ENCODE results near the gene SLC30A7.
"Not testable (repeated sequence)": the region's sequence is repeated elsewhere in the genome, so short reads cannot be mapped to it uniquely, and the experiment has no call there.

The SLC30A7 gene

GRCh38 chr1:100891380-100891779 lies 4.5 kb upstream of the SLC30A7 start:
- no peak for DNase-seq (ENCODE audit: low spot score)

GRCh38 chr1:100892554-100892953 lies 3.3 kb upstream of the SLC30A7 start:
- no peak for DNase-seq (ENCODE audit: low spot score)

GRCh38 chr1:100893718-100894117 lies 2.2 kb upstream of the SLC30A7 start:
- no peak for DNase-seq (ENCODE audit: low spot score)

DNA sequence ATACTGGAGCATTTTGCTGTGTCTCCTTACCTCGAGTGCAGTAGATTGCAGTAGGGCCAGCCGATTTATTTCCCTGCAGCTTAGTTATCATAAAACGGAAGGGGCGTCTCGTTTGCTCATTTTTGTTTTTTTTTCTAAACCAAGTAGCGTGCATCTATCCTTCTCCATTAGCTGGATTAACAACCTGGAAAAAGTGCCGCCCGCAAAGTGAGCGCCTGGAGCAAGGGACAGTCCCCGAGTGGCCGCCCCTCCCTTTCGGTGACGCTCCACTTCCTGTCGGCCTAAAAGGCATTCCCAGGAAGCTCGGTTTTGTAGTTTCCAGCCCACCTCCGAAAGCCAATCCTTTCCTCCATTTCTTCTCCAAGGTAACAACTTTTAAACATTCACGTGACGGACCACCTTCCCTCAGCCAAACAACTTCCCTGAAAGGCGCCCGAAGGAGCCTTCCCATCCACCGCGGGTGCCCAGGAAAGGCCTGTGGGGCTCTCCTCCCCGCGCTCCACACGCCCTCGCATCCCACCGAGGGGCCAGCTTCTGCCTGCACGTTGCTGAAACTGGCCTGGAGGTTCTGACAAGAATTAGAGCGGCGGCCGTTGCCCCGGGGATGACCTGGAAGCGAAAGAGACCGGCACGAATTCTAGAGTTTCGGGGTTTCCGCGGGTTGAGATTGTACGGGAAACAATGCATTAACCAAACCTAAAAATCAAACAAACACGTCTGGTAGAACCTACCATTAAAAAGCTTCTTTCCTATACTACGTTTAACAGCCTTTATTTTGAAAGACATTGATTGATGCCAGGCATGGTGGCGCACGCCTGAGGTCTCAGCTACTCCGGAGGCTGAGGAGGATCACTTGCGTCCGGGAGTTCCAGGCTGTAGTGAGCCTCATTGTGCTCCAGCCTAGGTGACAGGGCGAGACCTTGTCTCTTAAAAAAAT lies 1.0 kb upstream of the SLC30A7 start, which contains the start of gene EXTL2:
Gene EXTL2 (minus strand): TSS at position 240 of the 937 bp plus-strand sequence. CDS start 6,085 bp downstream, outside the sequence.
- peak; percentile 71 for DNase-seq (ENCODE audit: low spot score)

GRCh38 chr1:100896481-100896982 lies 642 bp downstream of the SLC30A7 start:
- peak; percentile 48 for DNase-seq (ENCODE audit: low spot score)

- DNase-seq (ENCODE audit: low spot score): no peak
Observed at GRCh38 chr1:100902365-100902764, 6.5 kb downstream of the SLC30A7 start.

DNA sequence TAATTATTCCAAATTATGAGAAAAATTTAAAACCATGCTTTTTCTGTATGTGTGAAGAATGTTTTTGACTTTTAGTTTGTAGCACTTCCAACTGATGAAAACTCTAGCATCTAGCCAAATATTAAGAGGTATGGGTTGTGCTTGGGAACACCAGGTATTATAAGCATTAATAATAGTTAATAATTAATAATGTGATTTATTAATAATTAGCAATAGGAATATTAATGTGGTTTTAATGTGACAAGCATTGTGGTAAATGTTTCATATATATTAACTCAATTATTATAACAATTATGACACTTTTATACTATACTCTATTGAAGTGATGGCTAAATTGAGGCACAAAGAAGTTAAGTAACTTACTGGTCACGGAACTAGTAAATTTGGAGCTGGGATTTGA lies 7.9 kb downstream of the SLC30A7 start:
- no peak for DNase-seq (ENCODE audit: low spot score)

- no peak for DNase-seq (ENCODE audit: low spot score)
Observed at GRCh38 chr1:100904528-100904927, 8.6 kb downstream of the SLC30A7 start.

DNA sequence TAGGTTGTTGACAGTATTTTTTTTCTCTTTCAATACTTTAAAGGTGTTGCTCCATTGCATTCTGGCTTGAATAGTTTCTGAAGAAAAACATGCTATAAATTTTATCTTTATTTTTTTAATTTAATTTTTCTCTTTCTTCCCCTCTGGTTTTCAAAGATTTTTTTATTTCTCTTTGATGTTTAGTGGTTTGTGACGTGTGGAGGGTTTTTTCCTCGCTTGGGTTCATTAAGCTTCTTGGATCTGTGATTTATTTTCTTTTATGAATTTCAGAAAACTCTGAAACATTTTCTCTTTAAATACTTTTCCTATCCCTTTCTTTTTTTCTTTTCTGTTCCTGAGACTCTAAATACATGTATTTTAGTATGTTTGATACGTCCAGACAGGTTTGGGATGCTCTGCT lies 9.3 kb downstream of the SLC30A7 start:
- no peak for DNase-seq (ENCODE audit: low spot score)

GRCh38 chr1:100907887-100908286 lies 12.0 kb downstream of the SLC30A7 start:
- DNase-seq (ENCODE audit: low spot score): no peak

DNA sequence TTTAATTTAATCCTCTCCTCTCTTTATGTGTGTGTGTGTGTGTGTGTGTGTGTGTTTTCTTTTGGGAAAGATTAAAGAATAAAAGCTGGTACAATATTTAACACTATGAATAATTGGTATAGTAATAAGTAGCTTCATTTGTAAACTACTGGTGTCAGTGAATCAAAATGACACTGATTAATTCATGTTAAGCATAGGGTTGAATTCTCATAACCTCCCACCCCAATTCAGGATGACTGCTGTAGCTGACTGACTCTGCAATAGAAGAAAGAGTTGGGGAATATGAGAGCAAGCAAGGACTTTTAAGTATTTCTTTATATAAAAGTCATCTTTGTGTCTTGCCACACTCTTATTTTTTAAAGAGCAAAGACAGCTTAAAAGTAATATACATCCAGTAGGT lies 13.1 kb downstream of the SLC30A7 start:
- DNase-seq (ENCODE audit: low spot score): no peak

DNA sequence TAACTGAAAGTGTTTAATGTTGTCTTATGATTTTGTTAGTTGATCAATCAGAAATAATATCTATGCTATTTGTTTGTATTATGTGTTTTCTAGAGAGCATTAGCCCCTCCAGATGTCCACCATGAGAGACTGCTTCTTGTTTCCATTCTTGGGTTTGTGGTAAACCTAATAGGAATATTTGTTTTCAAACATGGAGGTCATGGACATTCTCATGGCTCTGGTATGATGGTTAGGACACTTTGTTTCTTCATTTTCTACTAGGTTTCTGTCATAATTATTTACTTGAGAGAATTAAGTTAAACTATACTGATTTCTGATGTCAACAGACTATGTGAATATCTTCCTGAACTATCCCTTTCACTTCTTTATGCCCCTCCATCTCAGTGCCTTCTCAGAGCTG lies 16.1 kb downstream of the SLC30A7 start:
- peak; percentile 9 for DNase-seq (ENCODE audit: low spot score)

DNA sequence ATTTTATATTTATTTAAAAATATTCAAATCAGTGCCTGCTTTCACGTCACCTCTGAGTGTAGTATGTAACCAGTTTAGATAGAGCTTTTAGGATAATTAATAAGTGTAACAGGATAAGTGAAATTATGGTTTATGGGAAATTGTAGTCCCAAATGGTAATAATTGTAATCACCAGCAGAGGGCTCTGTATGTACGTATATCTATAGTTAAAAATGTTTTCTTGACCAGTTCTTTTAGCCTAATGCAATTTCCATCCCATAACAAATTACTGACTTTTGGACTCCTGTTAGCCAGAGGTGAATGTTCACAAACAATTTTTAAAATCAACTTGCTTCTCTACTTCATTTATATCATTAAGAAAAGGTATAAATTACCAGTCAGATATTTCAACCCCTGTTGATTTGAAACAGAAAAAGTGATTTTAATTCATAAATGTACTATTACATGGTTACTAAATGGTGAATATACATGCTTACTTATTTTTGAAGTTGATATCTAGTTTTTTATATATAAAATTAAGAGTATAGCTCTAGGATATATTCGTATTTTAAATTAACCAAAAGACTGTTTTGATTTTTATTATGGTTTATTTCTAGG lies 25.3 kb downstream of the SLC30A7 start:
- DNase-seq (ENCODE audit: low spot score): peak; percentile 2

DNA sequence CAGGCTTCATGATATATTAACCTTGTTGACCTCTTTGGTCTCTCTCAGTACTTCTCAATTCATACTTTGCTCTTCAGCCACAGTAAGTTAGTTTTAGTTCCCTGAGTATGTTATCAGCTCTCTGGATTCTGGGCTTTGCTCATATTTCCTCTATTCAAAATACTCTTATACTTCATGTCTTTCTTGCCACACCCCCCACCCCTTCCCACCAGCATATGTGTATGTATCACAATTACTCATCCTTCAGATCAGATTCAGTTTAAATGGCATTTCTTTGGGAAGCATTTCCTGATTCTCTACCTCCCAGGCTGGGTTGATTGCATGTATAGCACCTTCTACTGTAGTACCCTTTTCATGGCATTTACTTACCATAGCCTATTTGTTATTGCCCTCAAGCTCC lies 28.3 kb downstream of the SLC30A7 start:
- no peak for DNase-seq (ENCODE audit: low spot score)

- no peak for DNase-seq (ENCODE audit: low spot score)
Observed at GRCh38 chr1:100924991-100925390, 29.1 kb downstream of the SLC30A7 start.

DNA sequence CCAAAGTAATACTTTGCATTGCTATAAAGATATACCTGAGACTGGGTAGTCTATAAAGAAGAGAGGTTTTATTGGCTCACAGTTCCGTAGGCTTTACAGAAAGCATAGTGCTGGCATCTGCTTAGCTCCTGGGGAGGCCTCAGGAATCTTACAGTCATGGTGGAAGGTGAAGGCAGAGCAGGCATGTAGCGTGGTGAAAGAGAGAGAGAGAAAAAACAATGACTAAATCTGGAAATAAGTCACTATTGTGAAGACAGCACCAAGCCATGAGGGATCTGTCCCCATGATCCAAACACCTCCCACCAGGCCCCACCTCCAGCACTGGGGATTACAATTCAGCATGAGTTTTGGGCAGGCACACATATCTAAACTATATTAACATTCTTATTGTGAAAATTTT lies 30.4 kb downstream of the SLC30A7 start:
- no peak for DNase-seq (ENCODE audit: low spot score)

GRCh38 chr1:100927276-100927675 lies 31.4 kb downstream of the SLC30A7 start:
- no peak for DNase-seq (ENCODE audit: low spot score)

DNA sequence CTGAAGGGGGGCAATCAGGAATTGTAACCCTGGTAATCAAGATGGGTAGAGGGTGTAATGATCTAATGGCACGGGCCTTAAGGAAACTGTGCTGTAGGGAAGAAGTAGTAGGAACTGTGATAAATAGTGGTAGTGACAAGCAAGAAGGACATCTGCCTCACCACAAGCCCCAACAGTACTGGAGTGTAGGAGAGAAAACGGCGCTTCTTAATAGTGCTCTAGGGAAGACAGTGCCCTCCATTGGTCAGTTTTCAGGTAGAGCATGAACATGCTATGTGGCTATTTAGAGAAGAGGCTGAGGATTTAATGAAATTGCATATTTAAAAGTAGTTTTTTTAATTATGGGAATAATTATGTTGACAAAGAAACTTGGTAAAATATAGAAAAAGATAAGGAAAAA lies 32.2 kb downstream of the SLC30A7 start:
- no peak for DNase-seq (ENCODE audit: low spot score)

DNA sequence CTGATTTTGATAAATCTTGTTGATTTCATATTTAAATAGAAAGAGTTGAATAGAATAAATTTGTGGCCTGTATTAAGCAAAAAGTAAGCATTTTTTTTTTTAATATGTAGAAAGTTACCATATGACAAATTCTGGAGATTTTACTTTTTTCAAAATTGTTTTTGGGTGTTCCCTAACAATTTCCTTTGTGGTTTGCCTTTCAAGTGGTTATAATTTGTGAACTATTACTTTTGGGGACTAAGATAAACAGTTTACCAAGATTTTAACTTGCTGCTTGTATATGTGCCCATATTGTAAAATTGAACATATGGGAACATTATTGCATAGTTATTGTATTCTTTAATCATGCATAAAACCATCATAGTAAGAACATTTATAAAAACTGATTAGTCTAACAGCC lies 34.6 kb downstream of the SLC30A7 start:
- DNase-seq (ENCODE audit: low spot score): no peak

DNA sequence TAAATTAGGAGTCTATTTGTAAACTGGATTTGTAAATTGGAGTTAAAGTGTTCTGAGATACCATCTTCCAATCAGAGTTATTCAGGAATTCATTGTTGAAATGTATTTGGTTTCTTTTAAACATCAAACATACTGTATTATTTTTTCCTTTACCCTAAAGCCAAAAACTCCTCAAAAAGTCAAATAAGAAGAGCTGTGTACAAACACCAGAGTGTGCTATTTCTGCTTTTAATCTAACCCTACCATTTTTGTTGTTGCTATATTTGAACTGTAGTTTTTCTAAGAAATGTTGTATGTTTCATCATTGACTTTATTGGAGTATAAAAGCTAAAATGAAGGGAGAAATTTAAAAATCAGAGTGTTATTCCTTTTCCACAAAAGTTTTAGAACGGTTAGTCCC lies 35.8 kb downstream of the SLC30A7 start:
- no peak for DNase-seq (ENCODE audit: low spot score)

DNA sequence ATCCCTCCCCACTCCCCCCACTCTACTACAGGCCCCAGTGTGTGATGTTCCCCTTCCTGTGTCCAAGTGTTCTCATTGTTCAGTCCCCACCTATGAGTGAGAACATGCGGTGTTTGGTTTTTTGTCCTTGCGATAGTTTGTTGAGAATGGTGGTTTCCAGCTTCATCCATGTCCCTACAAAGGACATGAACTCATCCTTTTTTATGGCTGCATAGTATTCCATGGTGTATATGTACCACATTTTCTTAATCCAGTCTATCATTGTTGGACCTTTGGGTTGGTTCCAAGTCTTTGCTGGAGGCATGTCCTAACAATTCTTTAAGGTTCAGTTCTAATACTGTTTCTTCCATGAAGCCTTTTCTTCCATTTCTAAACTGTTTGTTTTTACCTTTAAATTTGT lies 37.7 kb downstream of the SLC30A7 start:
- DNase-seq (ENCODE audit: low spot score): not testable (repeated sequence)

DNA sequence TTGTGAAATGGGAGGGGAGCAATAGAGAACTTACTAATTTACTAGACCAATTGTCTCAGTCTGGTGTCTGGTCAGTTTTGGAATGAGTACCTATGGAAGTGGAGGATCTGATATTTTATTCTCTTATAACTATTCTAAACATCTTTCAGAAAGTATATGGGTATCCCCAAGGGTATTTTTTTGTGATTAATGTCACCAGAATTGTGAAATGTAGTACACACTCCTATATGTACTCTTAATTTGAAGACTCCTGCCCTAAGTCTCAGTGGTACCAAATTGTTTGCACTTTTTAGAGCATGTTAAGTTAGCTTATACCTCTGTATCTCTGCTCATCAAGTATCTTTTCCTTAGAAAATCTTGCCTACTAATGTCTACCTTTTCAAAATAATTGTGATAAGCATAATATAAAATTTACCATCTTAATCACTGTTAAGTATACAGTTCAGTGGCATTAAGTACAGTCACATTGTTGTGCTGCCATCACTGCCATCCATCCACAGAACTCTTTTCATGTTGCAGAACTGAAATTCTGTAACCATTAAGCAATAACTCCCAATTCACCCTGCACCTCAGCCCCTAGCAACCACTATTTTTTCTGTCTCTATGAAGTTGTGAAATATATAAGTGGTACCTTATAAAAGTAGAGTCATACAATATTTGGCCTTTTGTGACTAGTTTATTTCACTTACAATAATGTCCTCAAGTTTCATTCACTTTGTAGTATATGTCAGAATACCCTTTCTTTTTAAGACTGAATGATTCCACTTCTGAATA lies 40.5 kb downstream of the SLC30A7 start:
- no peak for DNase-seq (ENCODE audit: low spot score)
